ENCODE results near the gene SPIRE1. TPM values are rescaled to one million over a fixed set of nuclear protein-coding genes. Genes with fewer than 3 reads are reported as not detected.

Gene SPIRE1
- 1 to 10 TPM; 1.9 to 2.3 TPM for total RNA-seq

DNA sequence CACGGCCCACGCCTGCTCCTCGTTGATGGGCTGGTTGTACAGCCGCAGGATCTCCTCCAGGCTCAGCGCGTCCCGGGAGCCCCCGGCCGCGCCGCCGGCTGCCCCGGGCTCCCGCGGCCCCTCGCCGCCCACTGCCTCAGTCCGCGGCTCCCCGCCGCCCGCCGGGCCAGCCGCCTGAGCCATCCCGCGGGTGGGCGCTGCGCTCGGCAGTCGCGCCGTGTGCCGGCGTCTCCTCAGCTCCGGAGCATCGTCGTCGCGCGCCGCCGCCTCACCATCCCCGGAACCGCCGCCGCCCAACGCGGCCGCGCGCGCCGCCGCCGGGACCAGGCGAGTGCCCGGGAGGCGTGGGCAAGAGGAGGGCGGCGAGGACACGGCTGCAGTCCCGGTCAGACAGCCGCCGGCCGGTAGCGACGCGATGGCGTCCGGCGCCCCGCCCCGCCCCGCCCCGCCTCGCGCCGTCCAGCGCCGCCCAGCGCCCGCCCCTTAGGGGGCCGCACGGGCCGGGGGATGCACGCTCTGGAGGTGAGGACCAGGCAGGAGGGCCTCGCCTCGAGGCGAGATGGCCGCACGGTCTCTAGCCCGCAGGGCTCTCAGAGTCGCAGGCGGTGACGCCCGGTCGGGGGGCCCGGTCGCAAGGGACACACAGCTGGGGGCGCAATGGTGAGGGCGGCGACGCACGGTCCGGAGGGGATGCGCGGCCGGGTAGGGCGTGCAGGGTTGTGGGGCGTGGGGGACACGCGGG, at the start of gene SPIRE1:
Gene SPIRE1 (minus strand): TSS at position 424 of the 742 bp plus-strand sequence. CDS start 241 bp downstream, at position 183.
- DNase-seq (ENCODE audit: low spot score in 2 of 2), result peak; percentile 30 to 63
- H3K9me3 Mint-ChIP-seq, result no peaks in the 10 kb centered on the region
- H3K36me3 Mint-ChIP-seq, result peaks cover 0 to 5% of the 10 kb centered on the region in 2 donors
- H3K27ac Mint-ChIP-seq, result no peak within 1 kb of the TSS
- peak; percentile 73 to 74 for ATAC-seq

DNA sequence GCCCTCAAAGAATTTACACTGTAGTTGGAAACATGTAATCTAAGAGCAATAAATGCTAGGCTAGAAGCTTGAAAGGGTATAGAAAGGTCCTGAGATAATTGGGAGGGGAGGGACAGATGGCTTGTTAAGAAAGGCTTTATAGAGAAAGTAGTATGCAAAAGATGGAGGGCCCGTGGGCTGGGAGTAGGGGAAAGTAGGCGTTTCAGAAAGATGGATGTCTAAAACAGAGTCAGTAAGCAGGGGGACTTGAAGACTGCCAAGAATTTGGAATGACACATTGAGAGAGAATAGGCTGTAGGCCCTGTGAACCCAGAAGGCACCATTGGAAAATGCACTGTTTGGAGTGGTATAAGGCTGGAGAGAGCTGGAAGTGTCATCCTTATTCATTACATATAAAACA, 45.8 kb upstream of the SPIRE1 start:
- ATAC-seq (peak in 1 of 2 donors; percentile 46), DNase-seq (ENCODE audit: low spot score in 2 of 2) (no peak)
- Mint-ChIP-seq H3K36me3 (peaks cover 26 to 27% of the 10 kb centered on the region in 2 donors), H3K9me3 (no peaks in the 10 kb centered on the region), H3K27ac (peak overlapping the region; percentile 96 to 100)

DNA sequence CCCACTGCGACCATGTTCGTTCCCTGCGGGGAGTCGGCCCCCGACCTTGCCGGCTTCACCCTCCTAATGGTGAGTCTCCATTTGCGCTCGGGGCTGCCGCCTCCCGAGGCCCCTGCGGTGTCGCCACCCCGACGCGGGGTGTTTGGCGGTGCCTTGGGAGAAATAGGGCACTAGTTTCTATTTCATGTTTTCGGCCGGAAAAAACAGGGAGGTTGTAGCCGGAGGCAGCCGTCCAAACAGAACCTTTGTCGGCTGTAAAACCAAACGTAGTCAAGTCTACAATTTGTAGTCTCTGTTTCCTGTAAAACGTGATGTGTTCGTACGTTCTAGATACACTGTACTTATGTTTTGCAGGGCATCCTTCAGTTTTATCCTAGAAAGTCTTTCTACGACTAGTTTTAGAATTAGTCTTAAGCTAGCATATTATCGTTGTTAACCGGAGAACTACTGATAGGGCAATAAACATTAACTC, 45.2 kb upstream of the SPIRE1 start:
- DNase-seq (ENCODE audit: low spot score in 2 of 2) (no peak), ATAC-seq (peak; percentile 60 to 67)
- peaks cover 26 to 27% of the 10 kb centered on the region in 2 donors for H3K36me3 Mint-ChIP-seq
- H3K9me3 Mint-ChIP-seq, result no peaks in the 10 kb centered on the region
- peak overlapping the region; percentile 96 to 100 for H3K27ac Mint-ChIP-seq

DNA sequence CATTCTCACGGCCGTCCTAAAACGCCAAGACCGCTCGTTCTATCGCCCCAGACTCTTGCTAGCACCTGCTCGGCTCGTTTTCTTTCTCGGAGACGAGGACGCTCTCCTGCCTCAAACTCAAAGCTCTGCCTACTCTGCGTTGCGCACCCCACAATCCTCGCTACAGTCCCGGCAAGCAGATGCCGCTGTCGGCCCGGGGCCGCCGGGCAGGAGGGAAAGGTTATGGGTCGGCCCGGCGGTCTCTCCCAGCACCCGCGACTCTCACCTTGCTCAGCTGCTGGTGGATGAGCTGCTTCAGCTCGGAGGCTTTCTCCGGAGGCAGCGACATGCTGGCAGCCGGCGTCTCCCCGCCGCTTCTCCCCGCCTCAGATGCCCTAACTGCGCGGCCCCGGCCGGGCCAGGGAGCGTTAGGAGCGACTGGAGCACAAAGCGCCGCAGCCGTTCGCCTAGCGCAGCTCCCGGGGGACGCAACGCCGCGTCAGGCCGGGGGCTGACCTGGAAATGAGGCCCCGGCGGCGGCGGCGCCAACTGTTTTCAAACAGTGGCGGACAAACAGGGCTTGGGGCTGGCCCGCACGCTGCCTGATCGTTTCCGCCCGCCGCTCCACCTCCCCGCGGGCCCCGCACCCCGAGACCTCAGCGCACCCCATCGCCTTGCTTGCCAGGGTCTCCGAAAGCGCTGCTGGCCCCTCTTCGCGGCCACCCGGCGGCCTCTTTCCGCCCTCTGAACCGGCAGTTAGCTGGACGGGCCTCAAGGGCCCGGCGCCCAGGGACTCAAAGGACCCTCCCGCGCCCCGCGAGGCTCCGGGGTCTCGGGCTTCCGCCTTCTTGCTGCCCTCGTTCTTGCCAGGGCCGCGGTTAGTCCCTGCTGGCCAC, 44.6 kb upstream of the SPIRE1 start, which contains the start of the genes CEP76 and PSMG2:
Gene CEP76 (minus strand): TSS at position 503 of the 875 bp plus-strand sequence. CDS start 175 bp downstream, at position 328.
Gene PSMG2 (plus strand): TSS at position 822 of the 875 bp plus-strand sequence. CDS start 66 bp downstream, outside the sequence.
- no peaks in the 10 kb centered on the region for H3K9me3 Mint-ChIP-seq
- peak; percentile 80 to 91 for ATAC-seq
- peak; percentile 82 to 85 for DNase-seq (ENCODE audit: low spot score in 2 of 2)
- peak within 1 kb of the TSS; percentile 96 to 100 for H3K27ac Mint-ChIP-seq
- peaks cover 22% of the 10 kb centered on the region in 2 donors for H3K36me3 Mint-ChIP-seq

DNA sequence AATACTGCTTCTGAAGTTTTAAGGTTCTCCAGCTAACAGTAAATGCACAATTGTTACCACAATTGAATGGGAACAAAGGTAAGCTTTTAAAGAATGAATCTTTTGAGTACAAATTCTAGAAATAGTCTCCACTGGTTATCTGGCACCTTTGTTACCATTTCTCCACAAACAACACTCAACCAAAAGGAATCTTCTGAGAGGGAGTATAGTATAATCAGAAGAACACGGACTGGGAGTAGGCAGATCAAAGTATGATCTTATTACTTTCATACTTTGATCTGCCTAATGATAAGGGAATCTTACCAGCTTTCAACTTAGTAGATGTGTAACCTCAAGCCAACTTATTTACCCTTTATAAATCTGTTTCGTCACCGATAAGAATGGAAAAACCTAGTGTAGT, 43.3 kb upstream of the SPIRE1 start:
- H3K9me3 Mint-ChIP-seq, result no peaks in the 10 kb centered on the region
- DNase-seq (ENCODE audit: low spot score in 2 of 2), result no peak
- peaks cover 16 to 17% of the 10 kb centered on the region in 2 donors for H3K36me3 Mint-ChIP-seq
- H3K27ac Mint-ChIP-seq, result peak overlapping the region; percentile 96 to 100
- peak in 1 of 2 donors; percentile 11 for ATAC-seq

DNA sequence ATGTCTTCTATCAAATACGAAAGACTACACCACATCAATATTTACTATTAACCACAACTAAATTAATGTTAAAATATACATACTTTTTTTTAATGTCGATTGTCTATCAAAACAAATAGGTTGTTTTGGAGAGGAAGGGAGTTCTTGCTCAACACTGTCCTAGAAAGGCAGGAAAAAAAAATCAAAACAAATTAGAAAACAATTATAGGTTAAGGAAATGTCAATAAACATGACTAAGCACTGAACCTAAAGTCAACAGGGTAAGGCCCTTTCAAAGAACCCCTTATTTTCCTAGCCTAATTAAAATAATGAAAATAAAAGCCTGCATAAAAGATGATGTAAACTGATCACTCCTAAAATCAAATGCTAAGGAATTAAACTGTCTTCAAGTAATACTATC, 41.8 kb upstream of the SPIRE1 start:
- no peaks in the 10 kb centered on the region for H3K9me3 Mint-ChIP-seq
- ATAC-seq (no peak), DNase-seq (ENCODE audit: low spot score in 2 of 2) (no peak)
- no peak overlapping the region for H3K27ac Mint-ChIP-seq
- H3K36me3 Mint-ChIP-seq, result peaks cover 16 to 17% of the 10 kb centered on the region in 2 donors

DNA sequence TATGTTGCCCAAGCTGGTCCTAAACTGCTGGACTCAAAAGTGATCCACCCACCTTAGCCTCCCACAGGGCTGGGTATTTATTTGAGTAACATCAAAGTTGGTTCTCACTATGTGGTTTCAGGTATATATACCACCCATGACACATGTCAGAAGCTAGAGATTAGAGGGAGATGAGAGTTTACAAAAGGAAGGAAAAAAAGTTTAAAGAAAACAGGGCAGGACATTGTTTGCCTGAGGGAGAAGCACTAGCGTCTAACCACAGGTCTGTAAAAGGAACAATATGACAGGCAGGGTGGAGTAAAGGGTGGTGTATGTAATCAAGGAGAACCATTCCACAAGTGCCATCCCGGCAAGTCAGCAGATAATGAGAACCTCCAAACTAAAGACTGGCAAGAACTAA, 36.1 kb upstream of the SPIRE1 start:
- no peaks in the 10 kb centered on the region for H3K9me3 Mint-ChIP-seq
- DNase-seq (ENCODE audit: low spot score in 2 of 2) (no peak), ATAC-seq (peak; percentile 46 to 93)
- peak overlapping the region in 1 of 2 donors; percentile 22 for H3K27ac Mint-ChIP-seq
- peaks cover 0 to 6% of the 10 kb centered on the region in 2 donors for H3K36me3 Mint-ChIP-seq

DNA sequence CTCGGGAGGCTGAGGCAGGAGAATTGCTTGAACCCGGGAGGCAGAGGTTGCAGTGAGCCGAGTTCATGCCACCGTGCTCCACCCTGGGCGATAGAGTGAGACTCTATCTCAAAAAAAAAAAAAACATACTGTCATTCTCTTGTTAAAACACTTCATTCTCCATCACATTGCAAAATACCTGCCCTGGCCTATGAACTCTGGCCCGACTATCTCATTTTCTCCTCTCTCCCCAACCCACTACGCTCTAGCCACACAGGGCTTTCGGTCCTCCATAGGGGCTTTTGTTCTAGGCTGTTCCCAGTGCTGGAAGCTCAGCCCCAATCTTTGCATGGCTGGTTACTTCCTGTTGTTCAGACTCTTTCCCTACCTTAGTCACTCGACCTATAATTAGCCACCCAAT, 34.3 kb upstream of the SPIRE1 start:
- no peak overlapping the region for H3K27ac Mint-ChIP-seq
- H3K9me3 Mint-ChIP-seq, result no peaks in the 10 kb centered on the region
- DNase-seq (ENCODE audit: low spot score in 2 of 2), result no peak
- peaks cover 0 to 6% of the 10 kb centered on the region in 2 donors for H3K36me3 Mint-ChIP-seq
- no peak for ATAC-seq

DNA sequence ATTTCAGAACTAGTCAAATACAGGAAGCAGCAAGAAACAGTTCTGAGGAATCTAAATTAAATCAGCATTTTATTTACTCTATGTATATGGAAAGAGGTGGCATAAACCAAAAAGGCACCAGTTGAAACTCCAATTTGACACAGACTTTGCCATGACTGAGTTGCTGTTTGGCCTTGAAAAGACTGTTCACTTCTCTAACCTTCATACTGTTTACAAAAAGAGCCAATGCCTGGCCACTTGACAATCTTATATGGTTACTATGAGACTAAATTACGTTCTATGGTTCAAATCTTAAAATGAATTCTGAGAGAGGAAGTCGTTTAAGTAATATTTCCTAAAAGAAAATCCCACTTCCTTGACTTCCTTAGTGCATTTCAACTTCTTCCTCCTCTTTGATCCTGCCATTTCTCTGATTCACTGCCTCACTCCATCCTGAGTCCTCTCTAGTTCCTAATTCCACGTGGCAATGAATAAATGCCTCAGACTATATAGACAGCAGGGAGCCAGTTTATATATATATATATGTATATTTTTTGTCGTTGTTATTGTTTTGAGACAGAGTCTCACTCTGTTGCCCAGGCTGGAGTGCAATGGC, 31.4 kb upstream of the SPIRE1 start:
- ATAC-seq (no peak), DNase-seq (ENCODE audit: low spot score in 2 of 2) (no peak)
- Mint-ChIP-seq H3K27ac (no peak overlapping the region), H3K9me3 (no peaks in the 10 kb centered on the region), H3K36me3 (peaks cover 0 to 6% of the 10 kb centered on the region in 2 donors)

DNA sequence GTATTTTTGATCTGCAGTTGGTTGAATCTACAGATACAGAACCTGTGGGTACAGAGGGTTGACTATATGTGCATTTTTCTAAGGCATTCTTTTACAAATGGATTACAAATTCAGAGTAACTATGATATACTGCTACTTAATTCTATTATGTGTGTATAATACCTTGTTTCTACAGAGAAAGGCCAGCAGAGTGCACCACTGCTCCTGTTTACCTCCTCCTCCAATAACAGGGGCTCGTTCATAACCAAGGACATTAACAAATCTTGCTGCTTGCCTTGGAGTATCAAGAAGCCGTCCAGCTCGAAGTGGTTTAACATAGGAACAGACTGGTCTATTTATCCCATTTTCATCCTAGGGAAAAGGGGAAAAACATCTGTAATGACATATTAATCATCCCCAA, 28.2 kb upstream of the SPIRE1 start:
- no peak for DNase-seq (ENCODE audit: low spot score in 2 of 2)
- Mint-ChIP-seq H3K36me3 (no peaks in the 10 kb centered on the region), H3K27ac (no peak overlapping the region), H3K9me3 (no peaks in the 10 kb centered on the region)
- peak in 1 of 2 donors; percentile 49 for ATAC-seq

DNA sequence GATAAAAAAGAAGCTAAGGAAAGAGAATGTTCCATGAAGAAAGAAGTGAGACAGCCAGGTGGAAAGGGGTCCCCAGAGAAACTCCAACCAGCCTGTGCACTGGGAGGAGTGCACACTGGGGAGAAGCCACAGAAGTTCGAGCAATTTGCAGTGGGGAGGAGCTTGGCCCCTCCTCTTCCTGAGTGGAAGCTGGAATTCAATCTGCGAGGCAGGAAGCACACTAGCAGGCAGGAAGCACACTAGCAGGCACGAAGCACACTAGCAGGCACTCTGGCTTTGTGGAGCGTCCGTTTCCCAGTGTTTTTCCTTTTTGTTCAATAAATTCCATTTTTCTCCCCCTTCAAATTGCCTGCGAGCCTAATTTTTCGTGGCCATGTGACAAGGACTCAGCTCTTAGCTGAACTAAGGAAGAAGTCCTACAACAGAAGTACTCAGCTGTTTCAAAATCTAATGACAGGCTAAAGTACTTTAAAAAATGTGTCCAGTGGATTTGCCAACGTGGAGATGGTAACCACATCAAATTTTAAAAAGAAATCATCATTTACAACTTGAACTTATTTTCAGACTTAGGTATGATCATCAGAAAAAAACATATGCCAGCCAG, 21.4 kb upstream of the SPIRE1 start:
- Mint-ChIP-seq H3K27ac (peak overlapping the region; percentile 72 to 76), H3K36me3 (peaks cover 3 to 8% of the 10 kb centered on the region in 2 donors), H3K9me3 (no peaks in the 10 kb centered on the region)
- DNase-seq (ENCODE audit: low spot score in 2 of 2) (no peak), ATAC-seq (peak in 1 of 2 donors; percentile 36)

DNA sequence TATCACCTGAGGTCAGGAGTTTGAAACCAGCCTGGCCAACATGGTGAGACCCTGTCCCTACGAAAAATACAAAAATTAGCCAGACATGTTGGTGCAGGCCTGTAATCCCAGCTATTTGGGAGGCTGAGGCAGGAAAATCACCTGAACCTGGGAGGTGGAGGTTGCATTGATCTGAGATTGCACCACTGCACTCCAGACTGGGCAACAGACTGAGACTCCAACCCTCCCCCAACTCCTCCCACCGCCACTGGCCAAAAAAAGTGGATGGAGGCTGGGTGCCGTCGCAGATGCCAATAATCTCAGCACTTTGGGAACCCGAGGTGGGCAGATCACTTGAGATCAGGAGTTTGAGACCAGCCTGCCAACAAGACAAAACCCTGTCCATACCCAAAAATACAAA, 10.1 kb upstream of the SPIRE1 start:
- DNase-seq (ENCODE audit: low spot score in 2 of 2), result no peak

DNA sequence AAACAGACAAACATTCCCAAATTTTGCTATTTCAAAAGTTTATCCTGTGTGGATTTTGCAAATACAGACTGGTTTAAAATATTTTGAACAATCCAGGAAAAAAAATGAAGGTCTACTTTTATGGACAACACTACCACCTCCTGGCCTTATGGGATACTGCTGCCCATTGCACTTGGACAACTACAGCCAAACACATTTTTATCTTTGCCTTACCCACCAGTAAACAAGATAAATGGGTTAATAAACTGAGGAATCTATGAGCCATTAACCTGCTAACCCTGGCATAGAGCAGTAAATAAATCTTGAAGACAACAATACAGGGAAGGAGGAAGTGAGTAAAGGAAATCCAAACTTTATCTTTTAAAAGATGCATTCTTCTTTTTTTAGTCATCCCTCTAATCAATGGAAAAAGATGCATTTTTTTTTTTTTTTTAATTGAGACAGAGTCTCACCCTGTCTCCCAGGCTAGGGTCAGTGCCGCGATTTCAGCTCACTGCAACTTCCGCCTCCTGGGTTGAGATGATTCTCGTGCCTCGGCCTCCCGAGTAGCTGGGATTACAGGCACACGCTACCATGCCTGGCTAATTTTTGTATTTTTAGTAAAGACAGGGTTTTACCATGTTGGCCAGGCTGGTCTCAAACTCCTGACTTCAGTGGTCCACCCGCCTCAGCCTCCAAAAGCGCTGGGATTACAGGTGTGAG, 2.1 kb upstream of the SPIRE1 start:
- Mint-ChIP-seq H3K27ac (no peak overlapping the region), H3K9me3 (no peaks in the 10 kb centered on the region), H3K36me3 (peaks cover 0 to 5% of the 10 kb centered on the region in 2 donors)
- DNase-seq (ENCODE audit: low spot score in 2 of 2) (peak in 1 of 2 donors; percentile 38), ATAC-seq (peak in 1 of 2 donors; percentile 32)

More for the DNA sequence above, 10.1 kb upstream of the SPIRE1 start:
- Mint-ChIP-seq H3K9me3 (no peaks in the 10 kb centered on the region), H3K36me3 (no peaks in the 10 kb centered on the region), H3K27ac (no peak overlapping the region)
- no peak for ATAC-seq

DNA sequence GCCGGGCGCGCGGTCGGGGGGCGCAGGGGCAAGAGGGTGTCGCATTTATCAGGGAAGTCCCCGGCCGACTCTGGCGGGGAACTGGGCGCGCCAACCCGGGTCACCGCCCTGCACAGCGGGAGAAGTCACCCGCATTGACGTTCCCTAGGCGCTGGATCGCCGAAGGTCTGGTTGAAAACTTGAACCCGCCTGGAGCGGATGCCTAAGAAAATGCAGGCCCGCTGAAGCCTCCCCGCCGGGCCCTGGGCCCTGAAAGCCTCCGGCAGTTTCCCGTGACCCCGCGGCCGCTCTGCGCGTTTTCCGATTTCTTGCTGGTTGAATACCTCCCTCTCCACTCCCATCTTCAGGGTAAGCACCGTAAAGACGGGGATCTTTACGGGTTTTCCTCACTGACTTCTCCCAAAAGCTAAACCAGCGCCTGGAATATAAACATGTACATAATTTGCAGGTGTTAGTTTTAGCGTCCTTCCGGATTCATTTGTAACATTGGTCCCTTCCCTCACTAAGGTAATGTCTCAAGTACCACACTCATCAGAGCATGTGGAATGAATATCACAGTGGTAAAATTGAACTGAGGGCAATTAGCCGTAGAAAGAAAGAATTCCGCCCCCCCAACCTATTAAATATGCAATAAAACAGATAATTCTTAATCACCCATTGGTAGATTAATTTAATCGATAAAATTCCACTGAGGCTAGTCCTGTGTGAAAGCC, 675 bp upstream of the SPIRE1 start:
- H3K36me3 Mint-ChIP-seq, result peaks cover 0 to 5% of the 10 kb centered on the region in 2 donors
- DNase-seq (ENCODE audit: low spot score in 2 of 2) (no peak), ATAC-seq (peak in 1 of 2 donors; percentile 33)
- no peaks in the 10 kb centered on the region for H3K9me3 Mint-ChIP-seq
- no peak overlapping the region for H3K27ac Mint-ChIP-seq
